WERI-Rb-1 (cell line): Measurements from ENCODE around the gene ELOVL7.

Experiments
- DNase-seq: peaks from one replicate; pipeline ENCODE4 v3.0.0-alpha.2; 2020
- H3K27ac ChIP-seq: fragments of 250-450 bp; sonication (Bioruptor Pico); 2 replicates; pipeline ENCODE4 v1.5.1; 2020; ENCODE audit warnings: mild to moderate bottlenecking, moderate library complexity
- H3K27me3 ChIP-seq: fragments of 250-450 bp; sonication (Bioruptor Pico); 2 replicates; pipeline ENCODE4 v1.5.1; 2021; ENCODE audit warnings: mild to moderate bottlenecking, low read depth, moderate library complexity; ENCODE audit not compliant: insufficient read depth, severe bottlenecking
- H3K36me3 ChIP-seq: fragments of 250-450 bp; sonication (Bioruptor Pico); 2 replicates; pipeline ENCODE4 v1.5.1; 2020; ENCODE audit warnings: mild to moderate bottlenecking, moderate library complexity
- H3K4me3 ChIP-seq: 2 replicates; pipeline ENCODE4 v1.5.1; 2011; ENCODE audit warnings: low read depth, mild to moderate bottlenecking, control low read depth, low read length
- H3K9me3 ChIP-seq: fragments of 250-450 bp; sonication (Bioruptor Pico); 2 replicates; pipeline ENCODE4 v1.5.1; 2021; ENCODE audit warnings: mild to moderate bottlenecking, moderate library complexity; ENCODE audit not compliant: severe bottlenecking
- CTCF ChIP-seq: IDR thresholded peaks from 2 replicates; pipeline ENCODE4 v1.5.1; 2011; ENCODE audit warnings: low read depth, mild to moderate bottlenecking, control low read depth, inconsistent platforms, low read length

The ELOVL7 gene

GRCh38 chr5:60829490-60830266, 14.4 kb downstream of the ELOVL7 start:
- Histone ChIP-seq H3K27me3 (no peaks in the 10 kb centered on the region), H3K9me3 (no peaks in the 10 kb centered on the region), H3K27ac (no peak overlapping the region), H3K36me3 (no peaks in the 10 kb centered on the region), H3K4me3 (no peak overlapping the region)
- DNase-seq = no peak
- no peak for TF ChIP-seq CTCF

- no peak for DNase-seq
- Histone ChIP-seq H3K27me3 (no peaks in the 10 kb centered on the region), H3K27ac (no peak overlapping the region), H3K9me3 (no peaks in the 10 kb centered on the region), H3K4me3 (no peak overlapping the region), H3K36me3 (no peaks in the 10 kb centered on the region)
- no peak for TF ChIP-seq CTCF
Observed at GRCh38 chr5:60827201-60827600, 16.9 kb downstream of the ELOVL7 start.

GRCh38 chr5:60826653-60827052, 17.4 kb downstream of the ELOVL7 start:
- TF ChIP-seq CTCF = no peak
- H3K36me3 ChIP-seq = no peaks in the 10 kb centered on the region
- no peaks in the 10 kb centered on the region for H3K27me3 ChIP-seq
- no peak overlapping the region for H3K27ac ChIP-seq
- no peak overlapping the region for H3K4me3 ChIP-seq
- no peaks in the 10 kb centered on the region for H3K9me3 ChIP-seq
- DNase-seq = no peak

DNA sequence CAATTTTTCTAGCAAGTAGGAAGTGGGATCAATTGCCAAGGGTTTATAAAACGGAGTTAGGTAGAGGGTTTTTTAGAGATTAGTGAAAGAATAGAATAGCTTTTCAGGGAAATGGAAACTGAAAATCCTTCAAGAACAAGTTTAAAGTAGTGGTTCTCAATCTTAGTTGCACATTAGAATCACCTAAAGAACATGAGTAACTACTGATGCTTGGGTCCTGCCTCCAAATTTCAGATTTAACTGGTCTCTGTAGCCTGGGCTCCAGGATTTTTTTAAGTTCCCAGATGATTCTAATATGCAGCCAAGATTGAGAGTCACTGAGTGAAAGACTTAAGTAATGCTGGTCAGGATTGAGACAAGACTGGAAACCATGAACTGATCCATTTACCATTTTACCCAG, 20.5 kb downstream of the ELOVL7 start:
- no peak overlapping the region for H3K27ac ChIP-seq
- H3K9me3 ChIP-seq = no peaks in the 10 kb centered on the region
- no peaks in the 10 kb centered on the region for H3K36me3 ChIP-seq
- no peak for DNase-seq
- no peaks in the 10 kb centered on the region for H3K27me3 ChIP-seq
- no peak overlapping the region for H3K4me3 ChIP-seq
- TF ChIP-seq CTCF = no peak

GRCh38 chr5:60822285-60822556, 21.8 kb downstream of the ELOVL7 start:
- no peaks in the 10 kb centered on the region for H3K36me3 ChIP-seq
- TF ChIP-seq CTCF = no peak
- no peaks in the 10 kb centered on the region for H3K9me3 ChIP-seq
- no peak overlapping the region for H3K4me3 ChIP-seq
- DNase-seq = no peak
- H3K27me3 ChIP-seq = no peaks in the 10 kb centered on the region
- no peak overlapping the region for H3K27ac ChIP-seq
